ENCODE data around the gene DICER1. TPM values are rescaled to one million over a fixed set of nuclear protein-coding genes. Genes with fewer than 3 reads are reported as not detected.

Gene DICER1
- total RNA-seq, 1 donor from 2014 or later = 104 TPM

- no peaks in the 10 kb centered on the region for H3K4me1 Mint-ChIP-seq
- H3K36me3 Mint-ChIP-seq (ENCODE audit: low read depth) = no peaks in the 10 kb centered on the region
- no peak for DNase-seq (ENCODE audit: low read depth, low spot score)
- no peaks in the 10 kb centered on the region for H3K27me3 Mint-ChIP-seq (ENCODE audit: low read depth)
- no peak for TF ChIP-seq CTCF (conservative IDR thresholded peaks at IDR 0.05)
- H3K4me3 Mint-ChIP-seq = no peak overlapping the region
- no peak overlapping the region for H3K27ac Mint-ChIP-seq (ENCODE audit: unreplicated experiment)
- no peaks in the 10 kb centered on the region for H3K9me3 Mint-ChIP-seq
These were observed 84.9 kb downstream of the DICER1 start for GRCh38 chr14:95072310-95072905.

- no peaks in the 10 kb centered on the region for H3K27me3 Mint-ChIP-seq (ENCODE audit: low read depth)
- DNase-seq (ENCODE audit: low read depth, low spot score) = no peak
- no peaks in the 10 kb centered on the region for H3K36me3 Mint-ChIP-seq (ENCODE audit: low read depth)
- H3K27ac Mint-ChIP-seq (ENCODE audit: unreplicated experiment) = no peak overlapping the region
- no peaks in the 10 kb centered on the region for H3K4me1 Mint-ChIP-seq
- no peak for TF ChIP-seq CTCF (conservative IDR thresholded peaks at IDR 0.05)
- no peaks in the 10 kb centered on the region for H3K9me3 Mint-ChIP-seq
- no peak overlapping the region for H3K4me3 Mint-ChIP-seq
These were observed 85.6 kb downstream of the DICER1 start for GRCh38 chr14:95071649-95072280.

GRCh38 chr14:95070748-95071435 is 86.4 kb downstream of the DICER1 start:
- H3K9me3 Mint-ChIP-seq = no peaks in the 10 kb centered on the region
- no peak overlapping the region for H3K4me3 Mint-ChIP-seq
- no peaks in the 10 kb centered on the region for H3K36me3 Mint-ChIP-seq (ENCODE audit: low read depth)
- TF ChIP-seq CTCF (conservative IDR thresholded peaks at IDR 0.05) = no peak
- no peaks in the 10 kb centered on the region for H3K4me1 Mint-ChIP-seq
- no peaks in the 10 kb centered on the region for H3K27me3 Mint-ChIP-seq (ENCODE audit: low read depth)
- H3K27ac Mint-ChIP-seq (ENCODE audit: unreplicated experiment) = no peak overlapping the region
- DNase-seq (ENCODE audit: low read depth, low spot score) = no peak

- H3K9me3 Mint-ChIP-seq = no peaks in the 10 kb centered on the region
- DNase-seq (ENCODE audit: low read depth, low spot score) = no peak
- H3K4me1 Mint-ChIP-seq = no peaks in the 10 kb centered on the region
- H3K36me3 Mint-ChIP-seq (ENCODE audit: low read depth) = no peaks in the 10 kb centered on the region
- H3K4me3 Mint-ChIP-seq = no peak overlapping the region
- H3K27ac Mint-ChIP-seq (ENCODE audit: unreplicated experiment) = no peak overlapping the region
- H3K27me3 Mint-ChIP-seq (ENCODE audit: low read depth) = no peaks in the 10 kb centered on the region
- no peak for TF ChIP-seq CTCF (conservative IDR thresholded peaks at IDR 0.05)
These were observed 87.8 kb downstream of the DICER1 start for GRCh38 chr14:95069547-95069946.

GRCh38 chr14:95069018-95069417 is 88.3 kb downstream of the DICER1 start:
- no peaks in the 10 kb centered on the region for H3K36me3 Mint-ChIP-seq (ENCODE audit: low read depth)
- no peaks in the 10 kb centered on the region for H3K27me3 Mint-ChIP-seq (ENCODE audit: low read depth)
- DNase-seq (ENCODE audit: low read depth, low spot score) = no peak
- H3K9me3 Mint-ChIP-seq = no peaks in the 10 kb centered on the region
- H3K27ac Mint-ChIP-seq (ENCODE audit: unreplicated experiment) = no peak overlapping the region
- H3K4me1 Mint-ChIP-seq = no peaks in the 10 kb centered on the region
- H3K4me3 Mint-ChIP-seq = no peak overlapping the region
- no peak for TF ChIP-seq CTCF (conservative IDR thresholded peaks at IDR 0.05)

Measured in neural crest cell (in vitro differentiated cells).